GM19240 (cell line): ENCODE measurements around the gene CX3CL1.
"Not testable (repeated sequence)": the region's sequence is repeated elsewhere in the genome, so short reads cannot be mapped to it uniquely, and the experiment has no call there.

Experiments used
- DNase-seq: peaks from one replicate; pipeline ENCODE4 v3.0.0; 2011; ENCODE audit warnings: low spot score; ENCODE audit not compliant: insufficient read length

CX3CL1 gene

GRCh38 chr16:57382535-57383275 lies 10.4 kb downstream of the CX3CL1 start:
- DNase-seq, result no peak

GRCh38 chr16:57383276-57384247 lies 11.3 kb downstream of the CX3CL1 start:
- no peak for DNase-seq

- no peak for DNase-seq
These were observed 12.2 kb downstream of the CX3CL1 start for GRCh38 chr16:57384248-57385070.

- no peak for DNase-seq
These were observed 12.8 kb downstream of the CX3CL1 start for GRCh38 chr16:57385083-57385482.

- DNase-seq, result no peak
These were observed 14.2 kb downstream of the CX3CL1 start for GRCh38 chr16:57386381-57386951.

GRCh38 chr16:57387598-57388354 lies 15.5 kb downstream of the CX3CL1 start:
- DNase-seq, result no peak

GRCh38 chr16:57388359-57389086 lies 16.2 kb downstream of the CX3CL1 start:
- DNase-seq, result no peak

- DNase-seq, result no peak
These were observed 16.8 kb downstream of the CX3CL1 start for GRCh38 chr16:57389087-57389468.

GRCh38 chr16:57390636-57391295 lies 18.5 kb downstream of the CX3CL1 start:
- no peak for DNase-seq

- no peak for DNase-seq
These were observed 19.0 kb downstream of the CX3CL1 start for GRCh38 chr16:57391300-57391699.

GRCh38 chr16:57391708-57392107 lies 19.4 kb downstream of the CX3CL1 start:
- DNase-seq, result no peak

GRCh38 chr16:57392694-57393093 lies 20.4 kb downstream of the CX3CL1 start:
- DNase-seq, result no peak

- no peak for DNase-seq
These were observed 22.2 kb downstream of the CX3CL1 start for GRCh38 chr16:57394444-57394843.

GRCh38 chr16:57395026-57395425 lies 22.7 kb downstream of the CX3CL1 start:
- DNase-seq, result no peak

- no peak for DNase-seq
These were observed 24.5 kb downstream of the CX3CL1 start for GRCh38 chr16:57396786-57397185.

- not testable (repeated sequence) for DNase-seq
These were observed 25.2 kb downstream of the CX3CL1 start for GRCh38 chr16:57397493-57397892.

GRCh38 chr16:57401943-57402640 lies 29.8 kb downstream of the CX3CL1 start:
- DNase-seq, result no peak

- no peak for DNase-seq
These were observed 31.9 kb downstream of the CX3CL1 start, which contains the start of gene CCL17 for GRCh38 chr16:57403965-57404817. CCL17 (plus strand) TSS chr16:57404767; CDS start chr16:57413933, 9,166 bp downstream.
